IMR-90 (cell line): ENCODE measurements around the gene RNF138. TPM values are rescaled to one million over a fixed set of nuclear protein-coding genes. Genes with fewer than 3 reads are reported as not detected.

ENCODE experiments used
- ATAC-seq: fragments of 200-7000 bp; cut with Tn5 transposase; 2 replicates; pipeline ENCODE4 v1.9.1; 2020; ENCODE audit warnings: low read depth, mild to moderate bottlenecking, moderate library complexity
- BruUV-seq: library from RNA; stranded (reverse); fragments of 400-500 nt; replicated peaks from 2 replicates; lab custom pipeline; 2021; lab: Mats Ljungman, UMichigan
- CTCF ChIA-PET: fragments of 300-600 bp; formaldehyde crosslinking; extraction: SDS; loops from one replicate; lab custom pipeline; 2021; ENCODE audit warnings: antibody characterized with exemption; lab: Yijun Ruan, JAX
- POLR2A ChIA-PET: fragments of 300-600 bp; sonication (Branson Sonifier 250); formaldehyde crosslinking; loops from one replicate; lab custom pipeline; 2022; ENCODE audit warnings: antibody characterized with exemption; ENCODE audit not compliant: unreplicated experiment; lab: Charles Lee
- DNase-seq: peaks from one replicate; pipeline ENCODE4 v3.0.0; 2013
- H2AFZ ChIP-seq: replicated peaks from 2 replicates; pipeline ENCODE3; 2013; ENCODE audit warnings: low read length, mild to moderate bottlenecking; ENCODE audit not compliant: poor library complexity
- H2AK5ac ChIP-seq: 2 replicates; pipeline ENCODE4 v1.6.1; 2013; ENCODE audit warnings: low read depth, low read length, inconsistent platforms
- H2AK9ac ChIP-seq: replicated peaks from 2 replicates; pipeline ENCODE3; 2013; ENCODE audit warnings: mild to moderate bottlenecking, low read depth, low read length, moderate library complexity; ENCODE audit not compliant: poor library complexity
- H2BK120ac ChIP-seq: 2 replicates; pipeline ENCODE4 v1.6.1; 2013; ENCODE audit warnings: low read depth, low read length, inconsistent platforms
- H2BK15ac ChIP-seq: 3 replicates; pipeline ENCODE4 v1.6.1; 2013; ENCODE audit warnings: low read depth, low read length, inconsistent platforms
- H2BK20ac ChIP-seq: 2 replicates; pipeline ENCODE4 v1.6.1; 2013; ENCODE audit warnings: low read depth, mild to moderate bottlenecking, inconsistent platforms, low read length, moderate library complexity
- H2BK5ac ChIP-seq: 2 replicates; pipeline ENCODE4 v1.6.1; 2013; ENCODE audit warnings: mild to moderate bottlenecking, low read depth, low read length, inconsistent platforms; ENCODE audit not compliant: poor library complexity, severe bottlenecking
- H3K14ac ChIP-seq: replicated peaks from 2 replicates; pipeline ENCODE4 v1.6.1; 2013; ENCODE audit warnings: low read depth, low read length, inconsistent platforms
- H3K18ac ChIP-seq: 2 replicates; pipeline ENCODE4 v1.6.1; 2013; ENCODE audit warnings: low read depth, low read length, control low read depth
- H3K23ac ChIP-seq: 2 replicates; pipeline ENCODE4 v1.6.1; 2013; ENCODE audit warnings: low read depth, low read length, inconsistent platforms
- H3K27ac ChIP-seq: 2 replicates; pipeline ENCODE4 v1.5.1; 2013; ENCODE audit warnings: mild to moderate bottlenecking, control low read depth, low read length; ENCODE audit not compliant: insufficient read depth
- H3K27me3 ChIP-seq: 2 replicates; pipeline ENCODE4 v1.6.1; 2013; ENCODE audit warnings: low read length; ENCODE audit not compliant: control insufficient read depth, insufficient read depth
- H3K36me3 ChIP-seq: 2 replicates; pipeline ENCODE4 v1.6.1; 2013; ENCODE audit warnings: low read length, mixed read lengths; ENCODE audit not compliant: control insufficient read depth, insufficient read depth
- H3K4ac ChIP-seq: 2 replicates; pipeline ENCODE4 v1.6.1; 2013; ENCODE audit warnings: low read depth, low read length, inconsistent platforms
- H3K4me1 ChIP-seq: 2 replicates; pipeline ENCODE4 v1.6.1; 2013; ENCODE audit warnings: low read length, mixed read lengths; ENCODE audit not compliant: control insufficient read depth, insufficient read depth
- H3K4me2 ChIP-seq: 2 replicates; pipeline ENCODE4 v1.6.1; 2013; ENCODE audit warnings: low read depth, mild to moderate bottlenecking, control low read depth, low read length, moderate library complexity
- H3K4me3 ChIP-seq: 2 replicates; pipeline ENCODE4 v1.5.1; 2013; ENCODE audit warnings: low read depth, mild to moderate bottlenecking, control low read depth, low read length, moderate library complexity; ENCODE audit not compliant: insufficient read depth
- H3K56ac ChIP-seq: 2 replicates; pipeline ENCODE4 v1.6.1; 2013; ENCODE audit warnings: low read length, inconsistent platforms; ENCODE audit not compliant: insufficient read depth; ENCODE audit errors: extremely low read depth
- H3K79me1 ChIP-seq, 2 experiments: 2 replicates each; pipeline ENCODE4 v1.6.1; 2013; ENCODE audit warnings: low read length in 2 of 2, inconsistent platforms in 1 of 2, low read depth in 1 of 2
- H3K9ac ChIP-seq: 2 replicates; pipeline ENCODE4 v1.6.1; 2013; ENCODE audit warnings: low read depth, low read length, control low read depth
- H3K9me1 ChIP-seq: 2 replicates; pipeline ENCODE4 v1.6.1; 2013; ENCODE audit warnings: low read length, inconsistent platforms; ENCODE audit not compliant: insufficient read depth
- H3K9me3 ChIP-seq: 2 replicates; pipeline ENCODE4 v1.6.1; 2013; ENCODE audit warnings: low read length; ENCODE audit not compliant: control insufficient read depth, insufficient read depth
- H4K20me1 ChIP-seq: 2 replicates; pipeline ENCODE4 v1.6.1; 2013; ENCODE audit warnings: low read length, inconsistent platforms; ENCODE audit not compliant: insufficient read depth
- H4K5ac ChIP-seq: 2 replicates; pipeline ENCODE4 v1.6.1; 2013; ENCODE audit warnings: mild to moderate bottlenecking, low read depth, low read length, control low read depth
- H4K8ac ChIP-seq, 2 experiments: 2 replicates each; pipeline ENCODE4 v1.6.1; 2013; ENCODE audit warnings: low read depth in 2 of 2, low read length in 2 of 2, control low read depth in 1 of 2, inconsistent platforms in 1 of 2
- H4K91ac ChIP-seq: 2 replicates; pipeline ENCODE4 v1.6.1; 2013; ENCODE audit warnings: low read depth, low read length, inconsistent platforms; ENCODE audit not compliant: insufficient read depth
- BHLHE40 ChIP-seq: fragments of 150-350 bp; IDR thresholded peaks from 2 replicates; pipeline ENCODE4 v1.6.1; 2016; ENCODE audit warnings: mild to moderate bottlenecking, low read depth, low read length
- CEBPB ChIP-seq: IDR thresholded peaks from 2 replicates; pipeline ENCODE4 v1.6.1; 2012; ENCODE audit warnings: low read depth, low read length, improper control_type of control experiment
- CHD1 ChIP-seq: IDR thresholded peaks from 2 replicates; pipeline ENCODE4 v1.6.1; 2012; ENCODE audit warnings: low read depth, low read length, improper control_type of control experiment
- CTCF ChIP-seq: conservative IDR thresholded peaks from 2 replicates; pipeline ENCODE4 v1.5.1; 2012; ENCODE audit warnings: mild to moderate bottlenecking, low read depth, low read length, improper control_type of control experiment
- FOS ChIP-seq: fragments of 150-350 bp; IDR thresholded peaks from 2 replicates; pipeline ENCODE4 v1.6.1; 2016; ENCODE audit warnings: low read depth, low read length
- MAFK ChIP-seq: IDR thresholded peaks from 2 replicates; pipeline ENCODE4 v1.6.1; 2012; ENCODE audit warnings: low read depth, low read length, improper control_type of control experiment
- MAZ ChIP-seq: IDR thresholded peaks from 2 replicates; pipeline ENCODE4 v1.6.1; 2012; ENCODE audit warnings: low read depth, mild to moderate bottlenecking, low read length, improper control_type of control experiment, moderate library complexity, borderline replicate concordance
- MXI1 ChIP-seq: IDR thresholded peaks from 2 replicates; pipeline ENCODE4 v1.6.1; 2012; ENCODE audit warnings: low read depth, mild to moderate bottlenecking, low read length, moderate library complexity, borderline replicate concordance
- NFE2L2 ChIP-seq: fragments of 150-350 bp; IDR thresholded peaks from 2 replicates; pipeline ENCODE4 v1.6.1; 2016; ENCODE audit warnings: low read depth, mild to moderate bottlenecking, low read length
- POLR2A ChIP-seq: IDR thresholded peaks from 2 replicates; pipeline ENCODE4 v1.6.1; 2012; ENCODE audit warnings: mild to moderate bottlenecking, low read depth, low read length
- RAD21 ChIP-seq: IDR thresholded peaks from 2 replicates; pipeline ENCODE4 v1.6.1; 2012; ENCODE audit warnings: low read length, improper control_type of control experiment
- RCOR1 ChIP-seq: IDR thresholded peaks from 2 replicates; pipeline ENCODE4 v1.6.1; 2012; ENCODE audit warnings: mild to moderate bottlenecking, low read length, improper control_type of control experiment; ENCODE audit not compliant: insufficient replicate concordance
- RFX5 ChIP-seq: IDR thresholded peaks from 2 replicates; pipeline ENCODE4 v1.8.0; 2012; ENCODE audit warnings: low read depth, mild to moderate bottlenecking, low read length, moderate library complexity
- SMC3 ChIP-seq: fragments of 150-350 bp; IDR thresholded peaks from 2 replicates; pipeline ENCODE4 v1.6.1; 2016; ENCODE audit warnings: low read depth, mild to moderate bottlenecking, antibody characterized with exemption, low read length, moderate library complexity
- USF2 ChIP-seq: fragments of 150-350 bp; IDR thresholded peaks from 2 replicates; pipeline ENCODE4 v1.6.1; 2017; ENCODE audit warnings: mild to moderate bottlenecking, antibody characterized with exemption, low read length, low read depth
- WGBS, 2 experiments: methylation state at CpG; one replicate each; pipeline versions ENCODE4 v1.1.5 to v1.1.7; 2013; ENCODE audit warnings: missing lambda C conversion rate in 2 of 2; ENCODE audit not compliant: insufficient read length in 1 of 2; ENCODE audit errors: extremely low coverage in 2 of 2; 5-methylcytosine and 5-hydroxymethylcytosine counted together
- dilution Hi-C: fragments of 300-500 bp; cut with HindIII; formaldehyde crosslinking; loops from one replicate; pipeline ENCODE4 v1.14.3; 2018; ENCODE audit warnings: low sequenced_read_pairs; ENCODE audit not compliant: unreplicated experiment
- in situ Hi-C: fragments of 300-500 bp; cut with MboI; formaldehyde crosslinking; loops from 3 replicates; pipeline ENCODE4 v1.14.3; 2019; ENCODE audit warnings: low sequenced_read_pairs, inconsistent platforms, mixed read lengths
- intact Hi-C: fragments of 100-400 bp; cut with micrococcal nuclease; formaldehyde crosslinking; loops from 2 replicates; pipeline ENCODE4 v1.10.0; 2022
- polyA plus RNA-seq, 3 experiments: library from polyadenylated mRNA; depleted of rRNA; stranded (reverse); fragments of >200 nt; gene quantifications; 2 replicates each; pipeline ENCODE4 v1.2.3, GENCODE V29; 2012; ENCODE audit warnings: low replicate concordance in 1 of 3
- total RNA-seq: library from RNA; depleted of rRNA; stranded (reverse); fragments of >200 nt; gene quantifications from 2 replicates; pipeline ENCODE4 v1.2.3, GENCODE V29; 2012
- TF ChIP-seq, protein P1 (sequence below): fragments of 150-350 bp; IDR thresholded peaks from 2 replicates; pipeline ENCODE4 v1.6.1; 2016; ENCODE audit warnings: low read depth, mild to moderate bottlenecking, low read length, moderate library complexity, borderline replicate concordance

Gene RNF138
- total and polyA plus RNA-seq, 2 of the 4 experiments (the other 2 are of a cell fraction): 18.1 to 36.0 TPM

- dilution Hi-C loops: no loop called here
- no peak overlapping the region for H3K4me2 ChIP-seq
- ChIA-PET POLR2A (no interaction called here), CTCF (interaction anchor here (0.5 kb wide), 1 partner anchor 468 kb away, joined by 3 read pairs; no protein-coding TSS in a partner anchor)
- in situ Hi-C loops: no loop called here
- no peak overlapping the region for H2BK15ac ChIP-seq
- H3K14ac ChIP-seq: no peak overlapping the region
- no peak overlapping the region for H3K4me3 ChIP-seq
- H4K8ac ChIP-seq: no peak overlapping the region
- H3K9me1 ChIP-seq: no peaks in the 10 kb centered on the region
- H2BK5ac ChIP-seq: no peak overlapping the region
- no peak overlapping the region for H3K27ac ChIP-seq
- no peak overlapping the region for H3K9ac ChIP-seq
- intact Hi-C loops: no loop called here
- H3K4ac ChIP-seq: no peak overlapping the region
- H3K18ac ChIP-seq: no peak overlapping the region
- no peak overlapping the region for H2AK9ac ChIP-seq
- no peaks in the 10 kb centered on the region for H3K9me3 ChIP-seq
- H3K56ac ChIP-seq: no peak overlapping the region
- H2AFZ ChIP-seq: no peak overlapping the region
- no peaks in the 10 kb centered on the region; the same call in 1 of the 2 replicates for H3K27me3 ChIP-seq
- no peak overlapping the region for H2BK120ac ChIP-seq
- no peaks in the 10 kb centered on the region for H3K79me1 ChIP-seq
- ATAC-seq (no peak), DNase-seq (no peak)
- H2AK5ac ChIP-seq: no peak overlapping the region
- no peaks in the 10 kb centered on the region for H3K4me1 ChIP-seq
- TF ChIP-seq RFX5: no peak
- no peak for TF ChIP-seq NFE2L2
- TF ChIP-seq, protein P1, sequence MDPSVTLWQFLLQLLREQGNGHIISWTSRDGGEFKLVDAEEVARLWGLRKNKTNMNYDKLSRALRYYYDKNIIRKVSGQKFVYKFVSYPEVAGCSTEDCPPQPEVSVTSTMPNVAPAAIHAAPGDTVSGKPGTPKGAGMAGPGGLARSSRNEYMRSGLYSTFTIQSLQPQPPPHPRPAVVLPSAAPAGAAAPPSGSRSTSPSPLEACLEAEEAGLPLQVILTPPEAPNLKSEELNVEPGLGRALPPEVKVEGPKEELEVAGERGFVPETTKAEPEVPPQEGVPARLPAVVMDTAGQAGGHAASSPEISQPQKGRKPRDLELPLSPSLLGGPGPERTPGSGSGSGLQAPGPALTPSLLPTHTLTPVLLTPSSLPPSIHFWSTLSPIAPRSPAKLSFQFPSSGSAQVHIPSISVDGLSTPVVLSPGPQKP: no peak
- no peak for TF ChIP-seq SMC3
- TF ChIP-seq CTCF: no peak
- TF ChIP-seq CEBPB: no peak
- TF ChIP-seq BHLHE40: no peak
- no peak for TF ChIP-seq MXI1
- TF ChIP-seq MAZ: no peak
- no peak for TF ChIP-seq CHD1
- no peak for TF ChIP-seq MAFK
- no peak for TF ChIP-seq RAD21
- no peak for TF ChIP-seq USF2
- TF ChIP-seq RCOR1: no peak
- no peak for TF ChIP-seq POLR2A
- no peak for TF ChIP-seq FOS
- H4K20me1 ChIP-seq: no peaks in the 10 kb centered on the region
- H3K23ac ChIP-seq: no peak overlapping the region
- WGBS, 2 experiments: 93 to 100% methylated on average over 1 to 2 of the region's 8 CpGs
- no peak overlapping the region for H4K5ac ChIP-seq
- no peak overlapping the region for H4K91ac ChIP-seq
- no peaks in the 10 kb centered on the region for H3K36me3 ChIP-seq
- H2BK20ac ChIP-seq: no peak overlapping the region
- BruUV-seq: no TSS peak
Observed at GRCh38 chr18:32083781-32084180, 7.9 kb upstream of the RNF138 start.
